OCI-LY7 (cell line): ENCODE measurements around the gene FLT3. TPM values are rescaled to one million over a fixed set of nuclear protein-coding genes. Genes with fewer than 3 reads are reported as not detected.

Source experiments
- BruUV-seq: library from RNA; stranded (reverse); fragments of 400-500 nt; replicated peaks from 2 replicates; lab custom pipeline; 2021; lab: Mats Ljungman, UMichigan
- CTCF ChIA-PET: fragments of 300-600 bp; sonication (Branson Sonifier 250); formaldehyde crosslinking; loops from one replicate; lab custom pipeline; 2022; ENCODE audit warnings: antibody characterized with exemption; ENCODE audit not compliant: unreplicated experiment; lab: Charles Lee
- POLR2A ChIA-PET: fragments of 300-600 bp; sonication (Branson Sonifier 250); formaldehyde crosslinking; loops from one replicate; lab custom pipeline; 2022; ENCODE audit warnings: antibody characterized with exemption; lab: Charles Lee
- DNase-seq: peaks from one replicate; pipeline ENCODE4 v3.0.0-alpha.2; 2015; ENCODE audit warnings: low spot score
- H2AFZ ChIP-seq: fragments of 200-600 bp; sonication (generic), shearing (Covaris generic); 2 replicates; pipeline ENCODE4 v1.6.1; 2014; ENCODE audit warnings: mild to moderate bottlenecking, antibody characterized with exemption, low read length, moderate library complexity
- H3K27ac ChIP-seq: fragments of 200-600 bp; sonication (generic); 2 replicates; pipeline ENCODE4 v1.5.1; 2014; ENCODE audit warnings: mixed run types, low read depth, mild to moderate bottlenecking, moderate library complexity, low read length, inconsistent platforms; ENCODE audit not compliant: poor library complexity, severe bottlenecking
- H3K36me3 ChIP-seq: fragments of 200-600 bp; sonication (generic); 2 replicates; pipeline ENCODE4 v1.6.1; 2014; ENCODE audit warnings: mild to moderate bottlenecking, antibody characterized with exemption, low read length, moderate library complexity, mixed read lengths; ENCODE audit not compliant: insufficient read depth
- H3K4me1 ChIP-seq: fragments of 200-600 bp; sonication (generic); 2 replicates; pipeline ENCODE4 v1.5.1; 2014; ENCODE audit warnings: mild to moderate bottlenecking, low read length; ENCODE audit not compliant: insufficient read depth, poor library complexity, severe bottlenecking
- H3K4me2 ChIP-seq: fragments of 200-600 bp; sonication (generic); 2 replicates; pipeline ENCODE4 v1.6.1; 2014; ENCODE audit warnings: mild to moderate bottlenecking, low read length
- H3K4me3 ChIP-seq: fragments of 200-600 bp; sonication (generic); 2 replicates; pipeline ENCODE4 v1.5.1; 2014; ENCODE audit warnings: mild to moderate bottlenecking, low read depth, low read length; ENCODE audit not compliant: poor library complexity, severe bottlenecking
- H3K79me2 ChIP-seq: fragments of 200-600 bp; sonication (generic); 2 replicates; pipeline ENCODE4 v1.6.1; 2016; ENCODE audit warnings: low read depth, mild to moderate bottlenecking, low read length, moderate library complexity, mixed read lengths; ENCODE audit not compliant: insufficient read depth
- H3K9me2 ChIP-seq: fragments of 200-600 bp; sonication (generic); 2 replicates; pipeline ENCODE4 v1.6.1; 2016; ENCODE audit warnings: mild to moderate bottlenecking, low read length, mixed read lengths; ENCODE audit not compliant: insufficient read depth
- H3K9me3 ChIP-seq: fragments of 200-600 bp; sonication (generic); 2 replicates; pipeline ENCODE4 v1.6.1; 2014; ENCODE audit warnings: mild to moderate bottlenecking, mixed run types, low read length, mixed read lengths
- H4K20me1 ChIP-seq: fragments of 200-600 bp; sonication (generic); 2 replicates; pipeline ENCODE4 v1.6.1; 2014; ENCODE audit warnings: mild to moderate bottlenecking, antibody characterized with exemption, low read length, moderate library complexity, mixed read lengths; ENCODE audit not compliant: insufficient read depth
- EZH2phosphoT487 ChIP-seq: fragments of 200-600 bp; sonication (generic); IDR thresholded peaks from 2 replicates; pipeline ENCODE4 v1.6.1; 2018; ENCODE audit warnings: low read depth, borderline replicate concordance, mild to moderate bottlenecking, mixed run types, antibody characterized with exemption, low read length, moderate library complexity, mixed read lengths
- intact Hi-C: fragments of 100-400 bp; cut with micrococcal nuclease; formaldehyde crosslinking; loops from one replicate; pipeline ENCODE4 v1.10.0; 2022; ENCODE audit not compliant: unreplicated experiment
- total RNA-seq, 2 experiments: library from RNA; depleted of rRNA in 1 of 2; stranded (reverse); fragments of >200 nt in 1 of 2; shearing (Covaris generic) in 1 of 2; gene quantifications; 2 replicates each; pipeline ENCODE4 v1.2.3, GENCODE V29; 2014 to 2022
- TF ChIP-seq, protein P1 (sequence below): fragments of 200-600 bp; sonication (generic); conservative IDR thresholded peaks from 2 replicates; pipeline ENCODE4 v1.5.1; 2014; ENCODE audit warnings: mild to moderate bottlenecking, antibody characterized with exemption, low read length, moderate library complexity, mixed read lengths

FLT3 gene
- total RNA-seq, 2 experiments from 2014 or later: not detected

DNA sequence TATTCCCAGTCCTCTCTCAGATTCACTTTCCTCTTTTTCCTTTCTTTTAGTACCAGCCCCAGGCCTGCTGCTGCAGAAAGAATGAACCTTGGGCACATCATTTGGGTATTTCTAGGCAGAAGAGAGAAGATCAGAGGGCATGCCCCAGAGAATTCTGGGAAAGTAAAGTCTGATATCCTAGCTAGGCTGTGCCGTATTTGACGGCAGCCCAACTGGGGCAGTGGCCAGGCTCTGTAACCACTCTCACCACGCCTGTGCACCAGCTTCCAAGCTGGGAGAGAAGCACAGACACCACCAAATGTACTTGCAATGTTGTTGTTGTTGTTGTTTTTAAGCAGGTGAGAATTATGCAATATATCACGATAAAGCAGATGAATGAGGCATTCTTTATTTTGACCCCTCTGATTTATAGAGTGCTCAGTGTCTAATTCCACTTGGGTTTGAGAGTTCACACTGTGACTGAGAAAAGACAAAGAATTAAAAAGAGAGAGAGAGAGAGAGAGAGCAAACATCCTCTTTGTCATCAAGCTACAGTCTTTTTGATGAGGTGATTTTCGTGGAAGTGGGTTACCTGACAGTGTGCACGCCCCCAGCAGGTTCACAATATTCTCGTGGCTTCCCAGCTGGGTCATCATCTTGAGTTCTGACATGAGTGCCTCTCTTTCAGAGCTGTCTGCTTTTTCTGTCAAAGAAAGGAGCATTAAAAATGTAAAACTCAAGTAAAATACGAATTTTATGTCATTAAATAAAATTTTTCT, 72.6 kb downstream of the FLT3 start:
- no peaks in the 10 kb centered on the region for H4K20me1 ChIP-seq
- no peaks in the 10 kb centered on the region for H3K9me2 ChIP-seq
- POLR2A ChIA-PET: interaction anchor here (0.6 to 2.0 kb wide), 4 partner anchors 8 to 580 kb away, joined by 3 to 11 read pairs (median 4); no protein-coding TSS in a partner anchor
- H3K9me3 ChIP-seq: no peaks in the 10 kb centered on the region
- H3K4me1 ChIP-seq: no peaks in the 10 kb centered on the region
- no peak overlapping the region for H3K4me3 ChIP-seq
- H3K4me2 ChIP-seq: no peak overlapping the region
- CTCF ChIA-PET: no interaction called here
- no peaks in the 10 kb centered on the region for H3K79me2 ChIP-seq
- no TSS peak for BruUV-seq
- H3K36me3 ChIP-seq: no peaks in the 10 kb centered on the region
- H2AFZ ChIP-seq: no peak overlapping the region
- TF ChIP-seq, protein P1, sequence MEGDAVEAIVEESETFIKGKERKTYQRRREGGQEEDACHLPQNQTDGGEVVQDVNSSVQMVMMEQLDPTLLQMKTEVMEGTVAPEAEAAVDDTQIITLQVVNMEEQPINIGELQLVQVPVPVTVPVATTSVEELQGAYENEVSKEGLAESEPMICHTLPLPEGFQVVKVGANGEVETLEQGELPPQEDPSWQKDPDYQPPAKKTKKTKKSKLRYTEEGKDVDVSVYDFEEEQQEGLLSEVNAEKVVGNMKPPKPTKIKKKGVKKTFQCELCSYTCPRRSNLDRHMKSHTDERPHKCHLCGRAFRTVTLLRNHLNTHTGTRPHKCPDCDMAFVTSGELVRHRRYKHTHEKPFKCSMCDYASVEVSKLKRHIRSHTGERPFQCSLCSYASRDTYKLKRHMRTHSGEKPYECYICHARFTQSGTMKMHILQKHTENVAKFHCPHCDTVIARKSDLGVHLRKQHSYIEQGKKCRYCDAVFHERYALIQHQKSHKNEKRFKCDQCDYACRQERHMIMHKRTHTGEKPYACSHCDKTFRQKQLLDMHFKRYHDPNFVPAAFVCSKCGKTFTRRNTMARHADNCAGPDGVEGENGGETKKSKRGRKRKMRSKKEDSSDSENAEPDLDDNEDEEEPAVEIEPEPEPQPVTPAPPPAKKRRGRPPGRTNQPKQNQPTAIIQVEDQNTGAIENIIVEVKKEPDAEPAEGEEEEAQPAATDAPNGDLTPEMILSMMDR: no peak
- intact Hi-C loops: no loop called here
- H3K27ac ChIP-seq: no peak overlapping the region
- no peak for DNase-seq

DNA sequence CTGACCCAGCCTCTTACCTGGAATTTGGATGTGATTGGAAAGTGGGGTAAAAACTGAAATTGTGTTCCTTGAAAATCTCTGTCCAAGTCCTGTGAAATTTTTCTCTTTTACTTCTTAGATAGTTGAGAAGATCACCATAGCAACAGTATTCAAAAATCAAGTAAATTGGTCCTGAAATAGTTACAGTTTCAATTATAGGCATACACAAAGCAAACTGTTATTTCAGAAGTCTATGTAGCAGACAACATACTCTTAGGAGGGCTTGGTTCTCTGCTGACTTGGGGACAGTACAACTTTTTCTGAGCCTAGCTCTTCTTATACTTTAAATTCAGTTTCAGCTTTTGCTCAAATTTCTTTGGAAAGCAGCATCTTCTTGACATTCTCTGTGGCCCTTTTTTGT, 73.3 kb downstream of the FLT3 start:
- BruUV-seq: no TSS peak

DNA sequence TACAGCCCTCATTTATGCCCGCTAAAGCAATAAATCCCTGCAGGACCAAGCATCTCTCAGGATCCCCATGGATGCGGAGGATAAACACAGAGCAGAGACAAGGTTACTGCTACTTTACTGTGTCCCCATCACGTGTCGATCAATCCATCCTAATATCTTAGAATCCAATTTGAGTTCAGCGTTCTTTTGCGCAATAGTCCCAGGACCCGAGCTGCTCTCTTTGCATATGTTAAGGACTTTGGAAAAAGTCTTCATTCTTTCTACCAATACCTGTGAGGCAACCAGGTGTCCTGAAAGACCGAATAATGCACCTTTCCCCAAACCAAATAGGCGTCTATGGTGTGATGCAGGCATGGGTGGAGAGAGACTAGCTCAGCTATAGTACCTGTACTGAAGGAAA, 73.9 kb downstream of the FLT3 start:
- CTCF ChIA-PET: no interaction called here

More for the DNA sequence above, 73.3 kb downstream of the FLT3 start:
- no peaks in the 10 kb centered on the region for H3K9me2 ChIP-seq
- ChIA-PET POLR2A (interaction anchor here (2.0 kb wide), 1 partner anchor 9 kb away, joined by 11 read pairs; no protein-coding TSS in a partner anchor), CTCF (no interaction called here)
- no peaks in the 10 kb centered on the region for H4K20me1 ChIP-seq
- no peaks in the 10 kb centered on the region for H3K9me3 ChIP-seq
- DNase-seq: no peak
- H3K27ac ChIP-seq: no peak overlapping the region
- H3K4me1 ChIP-seq: no peaks in the 10 kb centered on the region
- no peak overlapping the region for H3K4me2 ChIP-seq
- TF ChIP-seq, protein P1: no peak
- no peak for TF ChIP-seq EZH2phosphoT487
- no peaks in the 10 kb centered on the region for H3K79me2 ChIP-seq
- H2AFZ ChIP-seq: no peak overlapping the region
- intact Hi-C loops: no loop called here
- no peak overlapping the region for H3K4me3 ChIP-seq
- no peaks in the 10 kb centered on the region for H3K36me3 ChIP-seq

More for the DNA sequence above, 73.9 kb downstream of the FLT3 start:
- no peak overlapping the region for H3K4me3 ChIP-seq
- TF ChIP-seq, protein P1: no peak
- TF ChIP-seq EZH2phosphoT487: no peak
- H3K79me2 ChIP-seq: no peaks in the 10 kb centered on the region
- no TSS peak for BruUV-seq
- intact Hi-C loops: no loop called here
- no peaks in the 10 kb centered on the region for H3K4me1 ChIP-seq
- H3K9me2 ChIP-seq: no peaks in the 10 kb centered on the region
- POLR2A ChIA-PET: interaction anchor here (2.0 kb wide), 1 partner anchor 9 kb away, joined by 11 read pairs; no protein-coding TSS in a partner anchor
- H3K9me3 ChIP-seq: no peaks in the 10 kb centered on the region
- H3K36me3 ChIP-seq: no peaks in the 10 kb centered on the region
- no peak overlapping the region for H3K27ac ChIP-seq
- no peak overlapping the region for H2AFZ ChIP-seq
- no peak overlapping the region for H3K4me2 ChIP-seq
- DNase-seq: no peak
- no peaks in the 10 kb centered on the region for H4K20me1 ChIP-seq
